HG02610 (cell line): Measurements from ENCODE around the gene HOXD12.

Experiments
- ATAC-seq: cut with Tn5 transposase; IDR thresholded peaks from one replicate; pipeline ENCODE4 v1.9.1; 2021; ENCODE audit warnings: mild to moderate bottlenecking, moderate library complexity; ENCODE audit not compliant: unreplicated experiment

Gene HOXD12

GRCh38 chr2:176130957-176131847 is 31.6 kb downstream of the HOXD12 start:
- no peak for ATAC-seq

GRCh38 chr2:176131848-176132158 is 32.2 kb downstream of the HOXD12 start:
- no peak for ATAC-seq

- no peak for ATAC-seq
Observed at GRCh38 chr2:176132205-176133171, 32.9 kb downstream of the HOXD12 start.

GRCh38 chr2:176133389-176133788 is 33.8 kb downstream of the HOXD12 start:
- no peak for ATAC-seq

- no peak for ATAC-seq
Observed at GRCh38 chr2:176134035-176134434, 34.4 kb downstream of the HOXD12 start.

- ATAC-seq, result no peak
Observed at GRCh38 chr2:176135035-176135440, 35.4 kb downstream of the HOXD12 start.

- no peak for ATAC-seq
Observed at GRCh38 chr2:176136374-176137251, 37.0 kb downstream of the HOXD12 start.

- no peak for ATAC-seq
Observed at GRCh38 chr2:176137252-176137580, 37.6 kb downstream of the HOXD12 start.

- ATAC-seq, result no peak
Observed at GRCh38 chr2:176137906-176138305, 38.3 kb downstream of the HOXD12 start.

- no peak for ATAC-seq
Observed at GRCh38 chr2:176138526-176138922, 38.9 kb downstream of the HOXD12 start.

GRCh38 chr2:176138923-176139660 is 39.5 kb downstream of the HOXD12 start:
- no peak for ATAC-seq

- ATAC-seq, result no peak
Observed at GRCh38 chr2:176139661-176140512, 40.3 kb downstream of the HOXD12 start.

GRCh38 chr2:176140513-176141317 is 41.1 kb downstream of the HOXD12 start:
- peak; percentile 94 for ATAC-seq

GRCh38 chr2:176142281-176142680 is 42.7 kb downstream of the HOXD12 start:
- ATAC-seq, result no peak

- ATAC-seq, result no peak
Observed at GRCh38 chr2:176145085-176145969, 45.7 kb downstream of the HOXD12 start.

GRCh38 chr2:176146101-176146500 is 46.5 kb downstream of the HOXD12 start:
- ATAC-seq, result no peak

GRCh38 chr2:176146645-176147044 is 47.0 kb downstream of the HOXD12 start:
- ATAC-seq, result no peak
